Left renal pelvis (tissue), 4 donors: ENCODE results near the gene GTF3C1. TPM values are rescaled to one million over a fixed set of nuclear protein-coding genes. Genes with fewer than 3 reads are reported as not detected.

Source experiments
- DNase-seq, 4 donors: peaks; one replicate each; pipeline ENCODE4 v3.0.0-alpha.2; 2013; ENCODE audit warnings: low read depth in 4 of 4, low spot score in 3 of 4
- polyA plus RNA-seq, 4 donors: library from polyadenylated mRNA; unstranded; fragments of 120-200 nt; gene quantifications; one replicate each; pipeline ENCODE4 v1.2.1, GENCODE V29; 2013; ENCODE audit not compliant: insufficient read length in 4 of 4

Gene GTF3C1
- polyA plus RNA-seq, 4 donors: 70.9 to 97.3 (median 82.7) TPM

DNA sequence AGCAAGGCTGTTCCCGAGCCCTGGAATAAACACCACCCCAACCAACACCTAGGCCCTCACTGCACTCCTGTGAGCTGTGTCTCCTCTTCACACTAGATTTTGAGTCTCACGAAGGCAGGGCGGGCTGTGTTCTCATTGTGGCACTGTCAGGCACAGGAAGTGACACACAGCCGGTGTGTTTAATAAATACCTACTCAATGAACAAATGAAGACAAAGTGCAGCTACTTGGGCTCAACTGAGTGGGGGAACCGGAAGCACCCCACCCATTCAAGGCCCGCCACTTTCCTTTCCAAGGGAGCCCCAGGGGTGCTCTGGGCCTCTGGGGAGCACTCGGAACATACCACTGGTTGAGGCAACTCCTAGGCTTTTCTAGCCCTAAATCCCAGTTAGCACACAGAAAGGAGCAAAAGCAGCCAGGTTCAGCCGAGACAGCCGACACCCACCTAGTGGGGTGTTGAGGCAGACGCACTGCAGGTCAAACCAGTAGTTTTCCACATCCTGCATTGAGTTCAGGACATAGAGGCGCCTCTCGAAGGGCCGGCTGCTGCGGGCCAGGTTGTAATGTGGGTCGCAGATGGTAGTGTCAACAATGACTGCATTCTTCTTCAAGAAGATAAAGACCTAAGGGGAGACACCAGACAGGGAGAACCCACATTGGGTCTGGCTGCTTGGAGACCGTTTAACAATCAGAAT is 57.7 kb downstream of the GTF3C1 start:
- no peak for DNase-seq

DNA sequence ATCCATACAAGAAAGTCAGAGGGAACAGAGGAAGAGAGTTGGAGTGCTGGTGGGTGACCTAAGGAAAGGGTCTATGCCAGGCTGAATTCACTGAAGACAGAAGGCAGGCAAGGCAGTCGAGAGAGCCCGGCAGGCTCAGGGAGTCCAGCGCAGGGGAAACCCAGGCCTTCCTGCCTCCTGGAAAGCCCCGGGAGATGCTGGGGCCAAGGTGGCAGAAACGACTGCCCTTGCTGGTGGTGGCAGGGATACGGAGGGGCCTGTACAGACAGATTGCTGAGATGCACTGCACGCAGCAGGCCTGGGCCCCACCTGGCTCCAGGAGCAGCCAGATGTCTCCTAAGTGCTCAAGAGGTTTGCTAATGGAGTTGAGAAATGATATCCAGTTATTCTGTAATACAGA is 59.8 kb downstream of the GTF3C1 start:
- no peak for DNase-seq

DNA sequence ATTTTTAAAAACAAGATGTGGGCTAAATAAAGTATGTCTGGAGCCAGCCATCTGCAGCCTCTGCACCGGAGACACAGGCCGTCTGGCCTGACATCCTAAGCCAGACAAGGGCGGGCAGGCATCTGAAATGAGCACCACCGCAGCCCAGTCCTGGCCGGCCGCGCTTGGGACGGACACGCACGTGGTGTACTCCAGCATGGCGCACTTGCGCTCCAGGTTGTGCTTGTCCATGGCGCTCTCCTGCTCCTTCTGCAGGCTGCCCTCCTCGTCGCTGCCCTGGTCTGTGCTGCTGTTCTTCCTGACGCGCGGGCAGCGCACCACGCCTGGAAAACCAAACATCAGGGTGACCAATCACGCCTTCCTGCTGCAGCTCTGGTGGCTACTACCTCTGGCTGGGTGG is 60.3 kb downstream of the GTF3C1 start:
- no peak for DNase-seq

DNA sequence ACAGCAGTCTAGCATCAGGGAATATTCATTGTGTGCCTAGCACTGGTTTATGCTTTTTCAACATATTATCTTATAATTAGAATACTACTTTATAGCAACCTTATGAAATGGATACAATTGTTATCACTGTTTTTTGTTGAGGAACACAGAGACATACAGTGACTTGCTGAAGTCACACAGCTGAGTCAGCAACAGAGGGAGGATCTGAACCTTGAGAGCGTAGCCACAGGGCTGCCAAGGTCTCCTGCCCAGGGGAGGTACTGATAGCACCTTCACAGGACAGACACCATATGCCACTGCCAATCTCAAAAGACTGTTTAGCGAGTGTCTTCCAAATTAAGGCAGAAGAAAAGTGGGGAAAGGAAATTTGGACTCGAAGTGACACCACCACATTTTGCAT is 63.0 kb downstream of the GTF3C1 start:
- no peak for DNase-seq

DNA sequence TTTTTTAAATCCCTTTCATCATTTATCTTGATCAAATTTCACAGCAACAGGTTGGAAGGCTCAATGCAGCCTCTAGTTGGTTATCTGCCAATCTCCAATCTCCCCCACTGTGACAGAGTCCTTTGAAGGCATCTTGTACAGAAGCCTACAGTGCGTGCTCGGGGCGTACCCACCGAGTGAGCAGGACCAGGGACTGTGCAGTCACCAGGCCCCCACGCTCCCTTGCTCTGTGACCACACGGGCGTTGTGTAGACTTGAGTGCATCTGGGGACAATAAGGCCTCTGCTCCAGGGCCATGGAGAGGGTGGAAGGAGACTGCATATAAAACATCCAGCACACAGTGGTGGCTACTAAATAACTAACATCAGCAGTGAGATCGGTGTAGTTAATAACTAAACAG is 63.4 kb downstream of the GTF3C1 start:
- no peak for DNase-seq

DNA sequence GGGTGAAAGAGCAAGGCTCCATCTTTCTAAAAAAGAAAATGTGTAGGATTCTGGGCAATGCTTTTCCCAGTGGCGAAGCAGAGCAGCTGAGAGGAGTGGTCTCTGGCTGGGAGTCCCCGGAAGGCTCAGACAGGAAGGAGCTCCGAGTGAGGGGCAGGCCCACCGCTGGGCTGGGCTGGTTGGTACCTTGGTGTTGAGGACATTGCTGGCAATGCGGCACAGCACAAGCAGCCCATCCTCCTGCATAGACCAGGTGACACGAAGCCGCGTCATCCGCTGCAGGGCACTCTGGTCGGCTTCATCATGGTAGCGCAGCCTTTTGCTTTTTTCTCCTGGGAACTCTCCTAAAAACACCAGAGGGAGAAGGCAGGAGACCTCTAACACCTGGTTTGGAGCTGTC is 63.9 kb downstream of the GTF3C1 start:
- DNase-seq: no peak

DNA sequence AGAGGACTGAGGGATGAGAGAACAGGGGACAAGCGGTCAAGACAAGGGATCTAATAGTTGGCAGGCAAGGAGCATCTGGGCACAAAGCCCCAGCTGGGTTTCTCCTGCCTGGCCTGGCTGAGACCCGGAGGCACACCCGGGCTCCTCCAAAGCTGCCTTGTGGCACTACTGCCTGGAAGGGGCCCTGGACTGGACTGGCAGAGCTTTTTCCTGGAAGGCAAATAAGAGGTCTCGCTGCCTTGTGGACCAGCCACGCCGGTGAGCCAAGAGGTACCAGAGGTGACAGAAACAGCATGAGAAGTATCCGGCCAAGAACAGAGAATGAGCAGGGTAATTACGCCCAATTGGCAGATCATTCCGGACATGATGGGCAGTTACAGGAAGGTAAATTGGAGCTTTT is 64.6 kb downstream of the GTF3C1 start:
- no peak for DNase-seq

DNA sequence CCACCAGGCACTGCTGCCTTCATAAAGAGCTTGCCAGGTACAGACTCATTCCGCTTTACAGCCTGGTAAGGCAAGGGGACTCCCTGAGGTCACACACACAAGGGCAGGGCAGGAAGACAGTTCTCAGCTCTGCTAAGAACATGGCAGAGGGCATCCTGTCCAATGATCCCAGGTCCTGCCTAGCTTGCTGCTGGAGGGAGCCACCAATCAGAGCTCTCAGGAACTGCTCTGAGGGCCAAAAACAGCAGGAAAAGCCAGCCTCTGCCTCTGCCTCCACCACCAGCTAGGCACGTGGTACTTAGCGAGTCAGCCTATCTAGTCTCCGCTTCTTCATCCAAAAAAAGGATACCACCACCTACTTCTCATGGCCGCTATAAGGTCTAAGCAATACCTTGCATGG is 66.1 kb downstream of the GTF3C1 start:
- DNase-seq: no peak

DNA sequence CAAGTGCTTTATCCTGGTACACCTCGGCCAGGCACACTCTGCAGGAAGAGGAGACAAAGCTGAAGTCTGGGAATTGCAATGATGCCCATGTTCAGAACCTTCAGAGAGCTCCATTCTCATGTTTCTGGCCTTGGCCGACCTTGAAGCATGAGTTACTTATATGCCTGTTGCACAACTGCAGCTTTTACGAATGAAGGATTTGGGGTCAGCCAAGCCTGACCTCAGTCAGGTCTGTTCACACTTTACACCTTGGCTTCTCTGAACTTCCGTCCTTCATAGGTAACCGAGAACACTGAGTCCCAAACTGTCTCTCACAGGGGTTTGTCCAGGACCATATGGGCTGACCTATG is 66.7 kb downstream of the GTF3C1 start:
- no peak for DNase-seq

DNA sequence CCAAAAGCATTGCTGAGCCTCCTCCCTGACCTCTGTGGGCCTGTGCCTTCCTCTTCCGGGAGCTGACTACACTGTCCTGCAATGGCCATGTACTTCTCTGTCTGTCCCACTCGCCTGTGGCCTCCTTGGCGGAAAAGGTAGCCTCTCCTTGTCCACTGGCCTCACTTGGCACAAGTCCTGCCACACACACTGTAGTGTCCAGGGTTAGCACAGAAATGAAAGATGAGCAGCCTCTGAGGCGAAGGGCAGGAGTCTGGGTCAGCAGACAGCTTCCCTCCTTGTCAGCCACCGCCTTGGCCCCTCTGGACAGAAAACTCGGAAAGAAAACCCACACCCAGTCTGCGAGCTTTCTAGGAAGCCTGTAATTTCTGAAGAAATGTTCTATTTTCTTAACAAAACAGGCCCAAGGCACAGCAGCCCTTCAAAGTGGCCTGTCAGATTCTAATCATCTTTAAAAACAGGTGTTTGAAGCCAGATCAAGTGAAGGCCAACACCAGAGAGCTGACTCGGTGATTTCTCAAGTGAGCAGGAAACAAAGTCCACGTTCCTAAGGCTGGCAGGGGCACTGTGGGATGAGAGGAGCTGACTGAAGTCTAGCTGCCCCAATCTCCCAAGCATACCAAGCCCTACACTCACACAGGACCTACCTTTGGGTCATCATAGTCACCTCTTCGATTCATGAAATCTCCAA is 67.2 kb downstream of the GTF3C1 start:
- no peak for DNase-seq

DNA sequence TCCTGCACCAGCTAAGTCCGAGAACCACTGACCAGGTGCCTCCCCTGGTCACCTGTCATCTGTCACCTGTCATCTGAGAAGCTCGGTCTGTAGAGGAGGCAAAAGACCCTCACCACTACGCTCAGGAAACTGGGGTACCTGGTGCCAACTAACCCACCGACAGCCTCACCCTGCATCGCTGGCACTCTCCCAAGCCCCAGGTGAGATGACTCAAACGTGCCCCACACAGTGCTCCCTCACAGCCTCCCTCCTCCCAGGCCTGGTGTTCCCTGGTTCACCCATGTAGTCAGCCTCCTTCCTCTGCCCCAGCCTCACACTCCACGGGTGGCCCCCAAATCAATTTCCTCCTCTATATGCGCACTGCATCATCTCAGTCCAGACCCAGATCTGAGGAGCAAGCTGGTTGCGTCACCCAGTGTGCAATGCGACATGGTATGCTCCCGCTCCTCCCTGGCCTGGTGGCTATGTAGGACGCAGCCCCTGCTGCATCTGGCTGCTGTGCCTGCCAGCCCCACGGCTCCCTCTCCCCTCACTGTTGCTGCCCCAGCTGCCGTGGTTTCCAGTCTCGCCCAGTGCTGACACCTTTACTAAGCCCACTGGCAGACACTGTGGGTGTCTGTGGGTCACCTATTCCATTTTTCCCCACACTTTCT is 68.3 kb downstream of the GTF3C1 start:
- DNase-seq: no peak

DNA sequence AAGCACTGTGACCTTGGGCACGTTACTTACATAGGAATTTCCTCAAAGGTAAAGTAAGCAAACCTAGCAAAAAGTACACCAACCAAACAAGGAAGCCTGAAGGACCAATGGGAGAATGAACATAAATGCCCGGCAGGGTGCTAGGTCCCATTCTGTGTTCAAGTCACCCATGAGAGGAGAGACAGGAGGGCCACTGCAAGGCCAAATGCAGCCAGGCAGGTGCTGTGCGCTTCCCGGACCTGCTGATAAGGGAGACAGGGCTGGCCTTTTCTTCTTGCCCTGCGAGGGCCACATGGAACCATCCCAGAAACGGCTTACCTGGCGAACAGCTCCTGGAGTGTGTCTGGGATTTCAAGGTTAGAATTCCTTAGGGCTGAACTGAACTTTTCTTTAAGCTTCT is 69.0 kb downstream of the GTF3C1 start:
- no peak for DNase-seq

DNA sequence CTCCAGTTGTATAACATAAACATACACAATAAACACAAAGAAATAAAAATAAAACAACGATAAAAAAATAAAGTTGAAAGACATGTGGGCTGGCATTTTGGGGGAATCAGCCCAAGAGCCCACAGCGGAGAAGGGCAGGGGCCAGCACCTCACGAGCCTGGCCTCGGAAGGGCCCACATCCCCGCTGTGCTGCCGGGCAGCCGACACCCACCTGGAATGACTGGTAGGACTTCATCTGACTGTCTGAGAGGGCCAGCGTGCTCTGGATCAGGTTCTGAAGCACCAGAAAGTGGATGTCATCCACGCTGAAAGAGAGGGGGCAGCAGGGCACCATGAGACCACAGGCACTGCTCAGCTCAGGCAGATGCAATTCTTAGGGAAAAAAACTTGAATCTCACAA is 73.5 kb downstream of the GTF3C1 start:
- no peak for DNase-seq

DNA sequence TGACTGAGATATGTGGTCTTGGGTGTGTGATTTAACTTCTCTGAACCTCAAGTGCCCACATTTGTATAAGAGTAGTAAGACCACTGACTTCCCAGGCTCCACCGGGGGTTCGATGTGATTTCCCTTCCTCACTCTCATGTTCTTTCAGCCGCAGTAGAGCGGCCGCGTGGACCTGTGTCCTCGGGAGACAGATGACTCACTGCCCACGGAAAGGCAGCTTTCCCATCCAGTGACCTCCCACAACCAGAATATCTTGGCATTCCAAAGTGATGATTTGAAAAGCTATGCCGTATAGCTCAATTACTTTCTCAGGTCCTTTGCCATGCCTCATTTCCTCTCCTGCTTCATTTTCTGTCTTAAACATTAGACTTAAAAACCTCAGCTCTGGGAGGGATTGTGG is 74.2 kb downstream of the GTF3C1 start:
- DNase-seq: no peak

DNA sequence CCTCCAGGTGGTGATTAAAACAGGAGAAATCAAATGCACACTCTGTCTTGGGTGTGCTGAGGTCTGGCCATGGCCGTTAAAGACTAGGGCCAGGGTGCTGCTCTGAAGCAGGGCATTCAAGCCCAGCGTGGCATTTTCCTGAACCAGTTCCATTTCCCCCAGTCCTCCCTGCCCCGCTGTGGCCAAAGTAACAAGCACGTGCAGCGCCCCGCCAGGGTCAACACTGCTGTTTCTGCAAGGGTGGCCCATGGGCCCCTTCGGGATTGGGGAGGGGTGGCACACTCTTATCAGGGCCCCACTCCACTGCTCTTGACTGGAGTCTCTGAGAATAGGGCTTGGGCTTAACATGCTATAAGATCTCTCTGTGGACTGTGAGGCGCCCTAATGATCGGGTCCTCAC is 74.8 kb downstream of the GTF3C1 start:
- no peak for DNase-seq

DNA sequence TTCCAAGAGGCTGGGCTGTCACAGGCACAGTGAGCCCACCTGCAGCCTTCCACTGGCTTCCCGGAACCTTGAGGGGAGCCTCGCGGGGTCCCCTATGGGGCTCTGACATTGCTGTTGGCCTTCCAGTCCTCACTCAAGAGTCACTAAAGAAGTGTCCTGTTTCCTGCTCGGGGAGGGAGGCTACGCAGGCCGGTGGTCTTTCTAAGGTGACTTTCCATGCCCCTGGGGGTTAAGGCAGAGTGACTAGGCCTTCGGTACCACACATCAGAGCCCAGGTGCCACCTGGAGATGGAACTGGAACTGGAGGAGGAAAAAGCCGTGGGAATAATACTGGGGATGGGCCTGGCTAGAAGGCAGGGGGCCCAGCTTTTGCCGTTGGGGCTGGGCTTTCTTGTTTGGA is 75.7 kb downstream of the GTF3C1 start:
- DNase-seq: no peak

DNA sequence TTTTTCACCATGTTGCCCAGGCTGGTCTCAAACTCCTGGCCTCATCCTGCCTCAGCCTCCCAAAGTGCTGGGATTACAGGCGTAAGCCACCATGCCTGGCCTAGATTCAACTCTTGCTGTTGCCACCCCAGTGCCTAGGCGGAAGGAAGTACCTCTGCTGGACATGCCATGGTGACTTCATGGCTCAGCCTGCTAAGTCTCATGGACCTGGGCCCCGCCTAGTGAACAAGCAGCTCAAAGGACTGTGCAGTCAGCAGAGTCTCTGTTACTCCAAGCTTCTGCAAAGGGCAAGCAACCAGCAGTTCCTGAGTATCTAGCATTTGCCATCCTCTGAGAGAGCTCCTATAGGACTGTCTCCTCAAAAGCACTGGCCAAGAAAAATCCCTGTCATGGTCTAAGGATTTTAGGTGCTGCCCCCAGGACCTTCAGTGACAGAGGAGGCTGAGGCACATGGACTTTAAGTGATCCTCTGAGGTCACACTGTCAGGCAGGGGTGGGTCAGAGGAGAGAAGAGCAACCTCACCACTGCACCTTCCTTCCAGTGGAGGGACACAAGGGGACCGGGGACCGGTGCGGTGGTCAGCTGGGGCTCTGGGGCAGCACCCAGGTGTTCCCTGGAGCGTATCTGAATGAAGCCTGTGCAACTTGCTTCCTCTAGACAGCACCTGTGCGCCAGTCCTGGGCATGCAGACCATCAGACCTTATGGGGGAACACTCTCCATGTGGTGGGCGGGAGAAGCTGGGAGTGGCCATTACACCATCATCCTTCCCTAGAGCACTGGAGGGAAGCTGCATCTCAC is 76.4 kb downstream of the GTF3C1 start:
- DNase-seq: no peak

DNA sequence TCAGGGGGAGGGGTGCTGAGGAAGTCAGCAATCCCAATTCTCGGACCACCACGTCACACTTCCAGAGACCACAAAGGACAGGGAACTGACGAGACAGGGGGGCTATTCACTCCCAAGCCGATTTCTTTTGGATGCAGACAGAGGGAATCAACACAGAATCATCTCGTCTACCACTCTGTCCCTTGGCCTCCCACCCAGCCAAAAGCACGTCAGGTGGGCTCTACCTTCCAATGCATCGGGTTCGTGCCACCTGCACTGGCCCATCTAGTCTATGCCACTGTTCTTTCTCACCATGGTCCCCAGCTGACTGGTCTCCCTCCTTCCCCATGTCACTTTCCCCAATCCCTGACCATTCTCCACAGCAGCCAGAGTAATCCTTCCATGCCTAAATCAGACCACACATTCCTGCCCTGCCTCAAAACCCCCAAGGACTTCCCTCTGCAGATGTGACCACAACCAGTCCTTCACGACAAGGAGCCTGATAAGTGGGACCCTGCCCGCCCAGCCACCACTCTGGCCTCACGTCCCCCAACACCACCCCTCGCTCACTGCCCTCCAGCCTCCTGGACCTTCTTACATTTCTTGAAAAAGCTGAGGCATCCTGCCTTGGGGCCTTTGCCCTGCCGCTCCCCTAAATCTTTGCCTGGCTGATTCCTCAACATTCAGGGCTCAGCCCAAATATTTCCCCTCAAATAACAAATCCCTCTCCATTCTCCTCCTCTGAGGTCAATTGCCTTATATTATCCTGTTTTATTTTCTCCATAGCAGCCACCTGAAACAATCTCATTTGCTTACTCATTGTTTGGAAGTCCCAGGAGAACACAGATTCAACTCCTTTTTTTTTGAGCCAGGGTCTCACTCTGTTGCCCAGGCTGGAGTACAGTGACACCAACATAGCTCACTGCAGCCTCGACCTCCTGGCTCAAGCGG is 77.4 kb downstream of the GTF3C1 start:
- DNase-seq: no peak

DNA sequence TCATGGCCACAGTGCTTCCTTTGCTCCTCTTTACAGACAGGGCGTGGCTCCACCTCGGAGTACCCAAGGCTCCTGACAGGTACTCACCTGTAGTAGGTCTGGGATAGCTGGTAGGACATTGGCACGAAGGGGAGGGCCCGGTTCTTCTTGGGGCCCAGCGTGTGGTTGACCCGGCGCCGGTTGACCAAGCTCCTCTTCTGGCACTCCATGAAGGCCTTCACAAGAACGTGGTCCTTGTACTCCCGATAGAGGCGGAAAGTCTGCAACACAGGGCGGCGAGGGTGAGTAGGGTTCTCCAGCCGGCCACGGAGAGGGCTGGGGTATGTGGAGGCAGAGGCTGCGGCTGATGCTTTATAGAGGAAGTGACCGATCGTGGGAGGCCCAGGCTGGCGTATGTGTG is 78.1 kb downstream of the GTF3C1 start:
- no peak for DNase-seq
